SH-SY5Y (cell line): ENCODE measurements around the gene IRX5.

Source experiments
- GATA2 ChIP-seq: IDR thresholded peaks from 2 replicates; pipeline ENCODE4 v1.6.1; 2011; ENCODE audit warnings: mild to moderate bottlenecking, low read depth, low read length
- GATA3 ChIP-seq: IDR thresholded peaks from 2 replicates; pipeline ENCODE4 v1.6.1; 2011; ENCODE audit warnings: low read depth, mild to moderate bottlenecking, low read length, moderate library complexity

DNA sequence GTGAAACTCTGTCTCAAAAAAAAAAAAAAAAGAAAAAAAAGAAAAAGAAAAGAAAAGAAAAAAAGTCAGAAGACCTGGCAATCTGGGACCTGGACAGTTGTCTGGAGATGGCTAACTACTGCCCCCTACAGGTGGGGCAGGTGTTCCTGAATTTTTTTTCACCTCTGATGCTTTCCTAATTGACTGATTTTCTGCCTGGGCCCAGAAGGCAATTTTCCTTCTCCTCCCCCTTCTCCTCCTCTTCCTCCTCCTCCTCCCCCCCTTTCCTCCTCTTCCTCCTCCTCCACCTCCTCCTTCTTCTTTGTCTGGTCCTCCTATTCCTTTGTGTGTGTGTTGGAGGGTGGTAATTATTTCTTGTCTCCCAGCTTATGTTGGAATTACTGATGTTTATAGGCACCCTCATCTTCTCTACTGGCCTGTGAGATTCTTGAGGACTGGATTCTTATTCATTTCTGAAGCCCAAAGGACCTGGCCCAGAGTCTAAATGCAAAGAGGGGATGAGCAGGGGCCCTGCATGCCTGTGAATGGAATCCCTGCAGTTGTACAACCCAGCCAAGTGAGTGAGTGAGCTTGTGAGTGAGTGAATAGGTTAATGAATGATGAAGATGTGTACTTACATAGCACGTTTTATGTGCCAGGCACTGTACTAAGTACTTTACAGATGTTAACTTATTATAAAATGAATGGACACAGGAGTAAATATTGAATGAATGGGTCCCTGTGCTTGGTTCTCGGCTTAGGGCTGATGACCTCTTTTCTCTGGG is 26.9 kb downstream of the IRX5 start:
- TF ChIP-seq GATA2, result no peak
- TF ChIP-seq GATA3, result no peak
